Loucy (cell line): Measurements from ENCODE around the gene ANGPTL3.

ENCODE experiments used
- H2AFZ ChIP-seq: fragments of 200-600 bp; sonication (generic); 2 replicates; pipeline ENCODE4 v1.6.0; 2016; ENCODE audit warnings: antibody characterized with exemption, mild to moderate bottlenecking, low read length, moderate library complexity
- H3F3A ChIP-seq: fragments of 200-600 bp; 2 replicates; pipeline ENCODE4 v1.6.0; 2016; ENCODE audit warnings: antibody characterized with exemption, low read depth, mild to moderate bottlenecking
- H3K27me3 ChIP-seq: fragments of 200-600 bp; sonication (generic); 2 replicates; pipeline ENCODE4 v1.6.1; 2014; ENCODE audit warnings: low read length, mild to moderate bottlenecking; ENCODE audit not compliant: insufficient read depth, poor library complexity, severe bottlenecking
- H3K36me3 ChIP-seq: fragments of 200-600 bp; sonication (generic); 2 replicates; pipeline ENCODE4 v1.6.1; 2016; ENCODE audit warnings: low read length; ENCODE audit not compliant: insufficient read depth
- H3K4me1 ChIP-seq: fragments of 200-600 bp; sonication (generic); 2 replicates; pipeline ENCODE4 v1.5.1; 2014; ENCODE audit warnings: low read length, mild to moderate bottlenecking; ENCODE audit not compliant: insufficient read depth, poor library complexity, severe bottlenecking
- H3K4me2 ChIP-seq: fragments of 200-600 bp; sonication (generic); 2 replicates; pipeline ENCODE4 v1.6.0; 2014; ENCODE audit warnings: antibody characterized with exemption, low read length, low read depth, mild to moderate bottlenecking; ENCODE audit not compliant: poor library complexity, severe bottlenecking
- H3K4me3 ChIP-seq: fragments of 200-600 bp; sonication (generic); 2 replicates; pipeline ENCODE4 v1.5.1; 2014; ENCODE audit warnings: low read length, mild to moderate bottlenecking, mixed read lengths; ENCODE audit not compliant: poor library complexity, severe bottlenecking
- H3K79me2 ChIP-seq: fragments of 200-600 bp; sonication (generic); 2 replicates; pipeline ENCODE4 v1.6.1; 2014; ENCODE audit warnings: low read length; ENCODE audit not compliant: insufficient read depth
- H3K9ac ChIP-seq: fragments of 200-600 bp; sonication (generic); 2 replicates; pipeline ENCODE4 v1.6.0; 2014; ENCODE audit warnings: mild to moderate bottlenecking, low read depth, low read length, moderate library complexity; ENCODE audit not compliant: poor library complexity, severe bottlenecking
- H3K9me2 ChIP-seq: fragments of 200-600 bp; sonication (generic); replicated peaks from 2 replicates; pipeline ENCODE4 v1.6.1; 2016; ENCODE audit warnings: low read depth, low read length, mixed read lengths
- H3K9me3 ChIP-seq: fragments of 200-600 bp; sonication (generic); 2 replicates; pipeline ENCODE4 v1.6.1; 2014; ENCODE audit warnings: mild to moderate bottlenecking, antibody characterized with exemption, low read length, low read depth; ENCODE audit not compliant: insufficient read depth
- H4K20me1 ChIP-seq: fragments of 200-600 bp; sonication (generic); 2 replicates; pipeline ENCODE4 v1.6.0; 2014; ENCODE audit warnings: antibody characterized with exemption, low read length, mild to moderate bottlenecking; ENCODE audit not compliant: insufficient read depth, poor library complexity, severe bottlenecking
- CTCF ChIP-seq: fragments of 200-600 bp; sonication (generic); conservative IDR thresholded peaks from 2 replicates; pipeline ENCODE4 v1.5.1; 2014; ENCODE audit warnings: mild to moderate bottlenecking, antibody characterized with exemption, low read length
- EZH2phosphoT487 ChIP-seq: fragments of 200-600 bp; IDR thresholded peaks from 2 replicates; pipeline ENCODE4 v1.6.1; 2018; ENCODE audit warnings: antibody characterized with exemption, mild to moderate bottlenecking, moderate library complexity, borderline replicate concordance

ANGPTL3 gene

GRCh38 chr1:62612770-62613169, 15.4 kb downstream of the ANGPTL3 start:
- Histone ChIP-seq H4K20me1 (no peaks in the 10 kb centered on the region), H3K9me3 (no peaks in the 10 kb centered on the region), H3K4me1 (no peaks in the 10 kb centered on the region), H3K27me3 (no peaks in the 10 kb centered on the region), H3K4me3 (no peak overlapping the region), H3K79me2 (no peaks in the 10 kb centered on the region), H2AFZ (no peak overlapping the region), H3K9me2 (no peaks in the 10 kb centered on the region), H3K36me3 (peaks cover 5% of the 10 kb centered on the region; the same call in 1 of the 2 replicates), H3K4me2 (no peak overlapping the region), H3F3A (no peaks in the 10 kb centered on the region), H3K9ac (no peak overlapping the region)
- TF ChIP-seq CTCF (no peak), EZH2phosphoT487 (no peak)

- no peaks in the 10 kb centered on the region for H3K9me2 ChIP-seq
- no peaks in the 10 kb centered on the region for H3K79me2 ChIP-seq
- H4K20me1 ChIP-seq = no peaks in the 10 kb centered on the region
- H3K9me3 ChIP-seq = no peaks in the 10 kb centered on the region
- H3K27me3 ChIP-seq = no peaks in the 10 kb centered on the region
- no peak overlapping the region for H3K4me3 ChIP-seq
- no peak overlapping the region for H2AFZ ChIP-seq
- no peaks in the 10 kb centered on the region for H3F3A ChIP-seq
- no peak overlapping the region for H3K9ac ChIP-seq
- H3K4me1 ChIP-seq = no peaks in the 10 kb centered on the region
- peaks cover 11% of the 10 kb centered on the region; the same call in 1 of the 2 replicates for H3K36me3 ChIP-seq
- no peak for TF ChIP-seq EZH2phosphoT487
- no peak for TF ChIP-seq CTCF
- H3K4me2 ChIP-seq = no peak overlapping the region
These were observed 16.0 kb downstream of the ANGPTL3 start for GRCh38 chr1:62613325-62613727.

- Histone ChIP-seq H3K4me3 (no peak overlapping the region), H3K36me3 (peaks cover 15% of the 10 kb centered on the region; the same call in 1 of the 2 replicates), H3K4me1 (no peaks in the 10 kb centered on the region), H3K9me2 (no peaks in the 10 kb centered on the region), H4K20me1 (no peaks in the 10 kb centered on the region), H3K9me3 (no peaks in the 10 kb centered on the region), H3K27me3 (no peaks in the 10 kb centered on the region), H3K9ac (no peak overlapping the region), H3K4me2 (no peak overlapping the region), H3K79me2 (no peaks in the 10 kb centered on the region), H2AFZ (no peak overlapping the region), H3F3A (no peaks in the 10 kb centered on the region)
- TF ChIP-seq CTCF (no peak), EZH2phosphoT487 (no peak)
These were observed 16.6 kb downstream of the ANGPTL3 start for GRCh38 chr1:62613890-62614289.
